GM19397 (cell line): ENCODE data around the gene TNS1.

ENCODE experiments used
- ATAC-seq: cut with Tn5 transposase; IDR thresholded peaks from one replicate; pipeline ENCODE4 v1.9.1; 2021; ENCODE audit warnings: mild to moderate bottlenecking, moderate library complexity; ENCODE audit not compliant: unreplicated experiment

The TNS1 gene

DNA sequence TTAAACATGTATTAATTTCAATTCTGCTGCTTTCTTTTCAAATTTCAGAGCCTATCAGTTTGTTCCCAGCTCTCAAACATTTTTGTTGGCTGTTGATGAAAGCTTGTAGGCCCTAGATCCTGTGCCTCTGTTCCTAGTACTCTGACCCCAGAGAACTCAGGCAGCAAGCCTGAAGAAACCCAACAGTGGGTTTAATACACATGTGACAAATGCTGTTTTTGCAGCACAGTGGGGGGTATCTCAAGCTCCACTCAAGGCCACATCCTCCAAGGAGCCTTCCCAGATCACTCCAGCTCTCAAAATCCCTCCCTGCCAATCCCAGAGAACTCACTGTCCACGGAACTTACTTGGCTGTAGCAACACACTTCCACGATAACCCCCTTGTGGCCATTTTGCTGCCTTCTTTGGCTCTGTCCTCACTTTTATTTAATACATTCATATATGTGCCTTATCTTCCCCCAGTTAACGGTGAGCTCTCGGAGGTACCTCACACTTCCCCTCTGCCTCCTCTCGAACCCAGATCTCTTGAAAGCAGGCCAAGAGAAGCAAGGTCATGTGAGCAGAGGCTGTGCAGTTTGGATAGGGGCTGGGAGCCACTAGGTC lies 122.4 kb downstream of the TNS1 start:
- no peak for ATAC-seq

- ATAC-seq, result no peak
These were observed 123.7 kb downstream of the TNS1 start for GRCh38 chr2:217878915-217879590.

DNA sequence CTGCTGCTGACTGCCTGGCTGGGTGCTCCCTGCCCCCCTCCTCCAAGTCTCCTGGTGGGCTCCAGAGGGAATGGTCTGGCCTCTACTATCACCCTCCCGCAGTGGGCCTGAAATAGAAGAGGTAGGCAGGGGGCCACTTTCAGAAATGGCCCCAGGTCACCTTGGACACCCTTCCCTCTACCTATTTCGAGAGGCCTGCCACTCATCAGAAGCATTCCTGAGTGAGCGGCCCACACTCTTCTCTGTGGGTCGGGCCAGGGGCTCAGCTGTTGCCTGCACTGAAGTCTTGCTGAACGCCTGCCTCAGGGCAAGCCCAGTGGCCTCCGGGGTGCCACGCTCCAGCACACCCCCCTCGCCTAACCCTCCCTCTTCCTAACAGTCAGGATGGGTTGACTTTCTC lies 124.9 kb downstream of the TNS1 start:
- no peak for ATAC-seq

- ATAC-seq, result no peak
These were observed 126.6 kb downstream of the TNS1 start for GRCh38 chr2:217876253-217876570.

- no peak for ATAC-seq
These were observed 127.1 kb downstream of the TNS1 start for GRCh38 chr2:217875556-217876252.

DNA sequence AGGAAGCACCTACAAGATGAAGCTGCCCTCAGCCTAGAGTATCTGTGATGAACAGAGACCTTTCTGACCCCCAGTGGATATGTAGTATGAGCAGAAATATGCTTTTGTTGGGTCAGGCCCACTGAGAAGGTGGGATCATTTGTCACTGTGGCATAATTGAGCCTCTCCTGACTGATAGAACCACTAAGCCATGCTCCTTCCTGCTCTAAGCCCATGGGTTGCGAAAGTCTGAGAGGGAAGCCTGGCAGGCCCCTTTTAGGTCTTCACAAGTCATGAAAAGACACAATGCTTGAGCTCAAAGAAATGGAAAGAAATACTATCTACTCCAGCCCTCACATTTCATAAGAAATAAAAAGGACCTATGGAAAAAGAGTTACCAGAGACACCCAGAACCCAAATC lies 127.7 kb downstream of the TNS1 start:
- ATAC-seq, result no peak

- ATAC-seq, result no peak
These were observed 129.4 kb downstream of the TNS1 start for GRCh38 chr2:217873371-217873770.

DNA sequence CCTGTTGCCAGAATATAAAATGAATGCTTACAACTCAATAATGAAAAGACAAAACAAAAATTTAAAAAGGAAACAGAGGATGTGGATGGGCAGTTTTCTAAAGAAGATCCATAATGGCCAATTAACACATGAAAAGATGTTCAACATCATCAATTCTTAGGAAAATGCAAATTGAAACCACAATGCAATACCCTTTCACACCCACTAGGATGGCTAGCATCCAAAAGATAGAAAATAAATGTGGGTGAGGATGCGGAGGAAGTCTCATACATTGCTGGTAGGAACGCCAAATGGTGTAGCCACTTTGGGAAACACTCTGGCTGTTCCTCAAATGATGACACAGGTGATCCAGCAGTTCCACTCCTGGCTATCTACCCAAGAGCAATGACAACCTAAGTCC lies 130.5 kb downstream of the TNS1 start:
- no peak for ATAC-seq

- ATAC-seq, result no peak
These were observed 132.2 kb downstream of the TNS1 start for GRCh38 chr2:217870528-217871011.

DNA sequence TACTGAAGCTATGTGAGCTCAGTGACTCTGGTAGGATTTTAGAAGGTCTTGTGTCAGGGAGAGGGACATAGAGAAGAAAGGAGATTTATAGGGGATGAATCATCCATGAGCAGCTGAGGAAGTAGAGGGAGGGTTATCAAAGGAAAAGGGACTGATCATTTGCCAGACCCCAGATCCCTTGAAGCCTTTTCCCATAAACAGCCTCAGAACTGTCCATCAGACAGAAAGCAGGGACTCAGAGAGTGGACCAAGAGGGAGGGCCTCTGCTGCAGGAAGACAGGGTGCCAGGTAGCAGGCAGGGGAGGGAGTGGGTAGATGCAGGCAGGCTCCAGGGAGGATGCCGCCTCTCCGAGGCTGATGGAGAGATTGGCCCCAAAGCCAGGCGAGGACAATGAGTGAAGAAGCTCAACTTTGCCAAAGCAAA lies 133.9 kb downstream of the TNS1 start:
- ATAC-seq, result no peak

GRCh38 chr2:217868265-217868892 lies 134.4 kb downstream of the TNS1 start:
- no peak for ATAC-seq

DNA sequence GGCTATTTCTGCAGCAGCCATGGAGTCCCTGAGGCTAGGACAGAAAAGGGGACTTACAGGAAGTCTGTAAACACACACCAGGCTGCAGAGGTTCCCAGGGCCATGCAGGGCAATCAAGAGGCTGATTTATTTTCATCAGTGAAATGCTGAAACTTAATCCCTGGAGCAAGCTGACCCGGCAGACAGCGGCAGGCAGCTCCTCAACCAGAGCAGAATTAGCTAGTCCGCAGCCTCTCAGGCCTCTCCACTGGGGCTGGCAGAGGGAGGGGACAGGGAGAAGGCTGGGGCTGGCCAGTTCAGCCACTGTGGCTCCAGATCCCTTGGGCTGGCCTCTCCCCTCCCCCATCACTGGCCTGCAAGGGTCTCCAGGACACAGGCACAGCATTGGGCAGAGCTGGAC lies 136.3 kb downstream of the TNS1 start:
- no peak for ATAC-seq

GRCh38 chr2:217864963-217865772 lies 137.6 kb downstream of the TNS1 start:
- ATAC-seq, result no peak

DNA sequence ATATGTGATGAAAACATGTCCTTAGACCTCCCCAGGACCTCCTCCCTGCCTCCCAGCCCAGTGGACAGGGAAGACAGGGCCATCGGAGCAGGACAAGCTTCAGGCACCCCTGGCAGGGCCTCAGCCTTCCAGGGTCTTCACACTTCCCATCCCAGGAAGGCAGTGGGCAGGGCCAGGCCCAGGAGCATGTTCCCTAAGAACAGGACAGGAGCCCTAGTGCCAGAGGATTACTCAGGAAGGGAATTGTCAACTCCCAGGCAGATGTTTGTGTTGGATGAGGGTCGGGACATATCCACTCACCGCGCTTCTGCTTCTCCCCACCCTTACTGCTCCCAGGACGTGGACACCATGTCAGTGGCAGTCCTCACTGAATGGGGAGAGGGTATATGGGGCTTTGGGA lies 138.9 kb downstream of the TNS1 start:
- no peak for ATAC-seq

DNA sequence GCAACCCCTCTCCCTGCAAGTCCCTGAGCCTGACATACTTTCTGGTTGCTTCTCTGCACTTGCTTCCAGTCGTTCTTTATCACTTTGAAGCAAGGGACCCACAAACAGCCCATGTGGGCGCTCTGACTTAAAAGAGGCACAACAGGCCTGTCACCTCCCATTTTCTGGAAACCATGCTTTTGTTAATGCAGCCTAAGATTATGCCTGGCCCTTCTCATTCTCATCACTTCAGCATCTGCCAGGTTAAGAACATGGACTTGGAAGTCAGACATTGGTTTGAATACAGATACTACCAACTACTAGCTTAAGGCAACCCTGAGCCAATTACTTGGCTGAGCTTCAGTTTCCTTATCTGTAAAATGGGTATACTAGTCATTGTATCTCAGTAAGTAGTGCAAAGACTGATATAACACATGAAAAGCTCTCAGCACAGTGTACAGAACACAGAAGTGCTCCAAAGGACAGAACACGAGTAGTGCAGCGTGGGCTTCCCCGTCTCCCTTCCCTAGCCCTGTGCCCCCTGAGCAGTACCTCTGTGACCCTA lies 141.4 kb downstream of the TNS1 start:
- ATAC-seq, result no peak

- no peak for ATAC-seq
These were observed 142.9 kb downstream of the TNS1 start for GRCh38 chr2:217859926-217860325.

GRCh38 chr2:217858519-217859491 lies 144.0 kb downstream of the TNS1 start:
- ATAC-seq, result no peak

GRCh38 chr2:217857624-217858506 lies 144.9 kb downstream of the TNS1 start:
- ATAC-seq, result no peak

GRCh38 chr2:217856871-217857270 lies 145.9 kb downstream of the TNS1 start:
- ATAC-seq, result no peak
